GM04504 (cell line): ENCODE measurements around the gene SYNE1.
A peak's percentile ranks its signal among the peaks of the same experiment; 100 is the strongest.
"Not testable (repeated sequence)": the region's sequence is repeated elsewhere in the genome, so short reads cannot be mapped to it uniquely, and the experiment has no call there.

Experiments used
- DNase-seq: peaks from one replicate; pipeline ENCODE4 v3.0.0-alpha.2; 2012; ENCODE audit warnings: low read depth

The SYNE1 gene

DNA sequence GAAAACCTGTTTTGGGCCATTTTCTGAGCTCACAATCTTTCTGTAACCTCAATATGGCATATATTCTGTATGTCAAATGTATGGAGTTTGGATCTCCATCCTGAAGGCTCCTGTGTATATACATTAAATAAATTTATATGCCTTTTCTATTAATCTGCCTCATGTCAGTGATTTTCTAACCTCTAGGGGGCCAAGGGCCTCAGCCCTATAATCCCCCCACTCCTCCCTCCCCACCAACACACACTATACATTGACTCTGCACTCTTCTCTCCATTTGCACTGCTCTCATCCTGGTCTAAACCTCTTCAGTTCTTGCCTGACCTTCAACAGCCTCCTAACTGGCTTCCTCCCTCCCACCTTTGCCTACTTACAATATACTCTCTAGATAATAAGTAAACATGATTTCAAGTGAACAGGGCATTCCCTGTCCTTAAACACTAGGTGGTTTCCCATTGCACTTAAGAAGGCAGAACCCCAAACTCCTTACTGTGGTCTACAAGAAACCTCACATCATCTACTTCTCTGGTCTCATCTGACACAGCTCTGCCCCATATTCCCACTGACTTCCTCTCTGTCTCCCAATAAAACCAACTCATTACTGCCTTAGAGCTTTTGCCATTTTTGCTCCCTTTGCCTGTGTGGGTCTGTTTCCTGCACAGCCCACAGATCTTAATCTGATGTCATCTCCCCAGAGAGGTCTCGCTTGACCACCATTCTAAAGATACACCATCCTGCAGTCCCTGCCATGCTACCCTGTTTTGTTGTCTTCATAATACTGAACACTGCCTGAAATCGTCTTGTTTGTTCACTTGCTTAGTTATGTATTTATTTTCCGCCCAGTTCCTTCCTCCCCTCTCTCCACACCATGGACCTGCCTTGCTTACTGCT lies 213.7 kb downstream of the SYNE1 start:
- no peak for DNase-seq

GRCh38 chr6:152421496-152421895 lies 215.7 kb downstream of the SYNE1 start:
- DNase-seq, result not testable (repeated sequence)

DNA sequence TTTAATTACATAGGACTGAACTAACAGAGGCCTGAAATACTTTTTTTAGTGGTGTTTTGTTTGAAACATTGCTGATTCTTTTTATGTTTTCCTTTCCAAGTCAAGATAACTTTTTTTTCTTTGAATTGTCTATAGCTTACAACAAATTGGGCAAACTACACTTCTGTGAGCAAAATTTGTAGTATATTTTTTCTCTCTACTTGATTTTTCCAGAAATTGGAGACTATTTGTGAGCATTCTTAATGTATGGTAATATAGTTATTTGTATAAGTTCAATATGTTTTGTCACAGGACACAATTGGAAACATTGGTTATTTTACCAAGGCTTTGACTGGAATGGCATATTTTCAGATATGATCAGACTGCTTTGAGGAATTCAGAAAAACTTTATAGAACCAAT lies 216.5 kb downstream of the SYNE1 start:
- DNase-seq, result no peak

DNA sequence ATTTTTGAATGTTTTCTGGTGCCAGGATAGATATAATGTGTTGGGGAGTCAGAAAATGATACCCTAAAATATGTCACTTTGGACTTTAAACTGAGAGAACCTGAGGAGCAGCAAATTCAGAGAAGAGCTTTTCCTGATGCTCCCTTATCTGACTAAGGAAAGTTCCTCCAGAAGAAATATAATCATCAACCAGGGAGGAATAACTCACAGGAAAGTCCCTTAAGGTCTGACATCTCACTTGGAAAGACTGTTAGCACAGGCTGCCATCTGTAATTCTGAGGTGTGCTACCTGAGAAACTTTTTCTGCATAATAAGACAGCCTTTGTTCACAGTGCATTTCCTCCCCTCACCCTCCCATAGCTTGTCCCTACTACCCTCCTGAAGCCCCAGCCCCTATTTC lies 218.6 kb downstream of the SYNE1 start:
- DNase-seq, result no peak

GRCh38 chr6:152416652-152417051 lies 220.5 kb downstream of the SYNE1 start:
- no peak for DNase-seq

DNA sequence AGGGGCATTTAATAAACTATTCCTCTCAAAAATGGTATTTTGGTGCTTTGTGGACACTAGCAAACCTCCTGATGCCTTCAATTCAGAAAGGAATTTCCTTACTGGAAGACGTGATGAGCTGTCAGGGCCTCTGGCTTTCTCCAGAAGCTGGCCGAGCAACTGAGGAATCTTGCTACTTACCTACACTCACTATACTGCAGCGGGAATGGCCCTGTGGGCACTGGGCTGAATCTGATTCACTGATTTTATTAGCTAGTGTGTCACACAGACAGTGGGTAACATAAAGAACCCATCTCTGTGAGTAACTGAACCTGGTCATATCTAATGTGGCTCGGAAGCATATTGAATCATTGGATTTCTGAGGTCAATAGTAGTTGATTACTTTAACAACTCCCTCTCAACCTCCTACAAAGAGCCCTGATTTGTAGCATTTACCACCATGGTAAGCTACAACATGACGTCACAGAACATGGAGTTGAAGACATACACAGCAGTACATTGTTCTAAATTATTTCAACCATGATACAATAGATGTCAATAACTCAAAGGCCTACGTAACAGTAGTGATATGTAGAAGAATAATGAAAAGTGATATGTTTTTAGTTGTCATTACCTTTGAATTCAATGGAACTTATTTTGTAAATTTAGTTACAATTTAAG lies 232.1 kb downstream of the SYNE1 start:
- no peak for DNase-seq

DNA sequence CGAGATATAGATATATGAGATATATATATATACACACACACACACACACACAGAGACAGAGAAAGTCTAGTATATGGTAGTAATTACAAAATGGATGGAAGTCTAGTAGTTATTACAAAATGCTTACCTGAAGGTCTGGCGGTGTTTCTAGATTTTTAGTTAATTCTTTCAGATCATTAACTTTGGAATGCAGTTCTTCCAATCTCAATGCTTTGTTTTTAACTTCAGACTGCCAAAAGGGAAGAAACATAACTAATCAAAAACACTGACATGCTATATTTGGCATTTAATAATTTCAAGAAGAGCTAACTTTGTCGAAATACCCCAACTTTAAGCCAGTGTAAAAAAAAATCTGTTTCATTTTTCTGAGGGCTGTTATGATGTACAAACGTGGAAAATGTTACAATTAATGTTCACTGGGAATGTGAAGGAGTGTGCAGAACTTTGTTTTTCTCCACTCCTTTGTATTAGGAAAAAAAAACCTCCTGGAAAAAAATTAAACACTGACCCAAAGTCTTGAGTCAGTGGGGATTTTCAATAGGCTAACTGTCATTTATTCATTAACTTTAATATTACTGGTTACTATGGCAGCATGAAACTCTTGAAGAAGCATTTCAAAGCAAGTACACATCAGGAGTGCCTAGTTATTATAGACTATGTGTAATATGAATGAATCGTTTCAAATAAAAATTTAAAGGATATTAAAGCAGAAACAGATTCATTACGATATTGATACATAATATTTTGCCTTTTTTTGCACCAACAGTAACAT lies 232.9 kb downstream of the SYNE1 start:
- DNase-seq, result no peak

DNA sequence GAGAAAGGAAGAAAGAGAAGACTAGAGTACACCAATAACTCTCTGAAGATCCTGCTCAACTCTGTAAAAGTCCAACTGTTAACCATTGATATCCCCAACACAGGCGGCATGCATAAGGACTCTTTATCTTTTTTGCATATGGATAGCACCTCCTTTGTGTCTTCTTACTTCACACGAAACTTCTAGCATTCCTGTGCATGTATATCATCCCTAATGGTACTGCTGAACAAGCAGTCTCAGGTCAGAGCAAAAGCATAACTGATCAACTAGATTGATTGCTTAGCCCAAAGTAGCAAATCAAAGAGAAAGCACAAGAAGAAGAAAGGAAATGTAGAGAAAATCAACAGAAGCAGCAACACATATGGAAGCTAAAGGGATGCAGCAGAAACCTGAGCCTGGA lies 234.4 kb downstream of the SYNE1 start:
- DNase-seq, result no peak

GRCh38 chr6:152401978-152402377 lies 235.2 kb downstream of the SYNE1 start:
- peak; percentile 2 for DNase-seq

DNA sequence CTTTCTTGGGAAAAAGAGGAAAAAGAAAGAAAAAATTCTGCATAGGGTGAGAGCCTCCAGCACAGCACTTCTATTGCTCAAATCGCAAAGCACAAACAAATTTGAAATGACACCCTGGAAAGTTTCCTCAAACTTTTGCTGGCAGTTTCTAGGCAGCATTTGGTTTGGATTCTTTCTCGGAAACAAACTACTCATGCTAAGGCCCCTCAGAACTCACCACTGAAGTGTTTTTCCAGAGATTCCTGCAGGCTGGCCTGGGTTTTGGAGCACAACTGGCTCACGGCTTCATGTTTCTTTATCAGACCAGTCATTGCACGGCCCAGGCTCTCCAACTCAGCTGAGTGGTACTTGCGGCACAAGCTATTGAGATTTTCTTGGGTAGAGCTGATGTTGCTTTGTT lies 237.8 kb downstream of the SYNE1 start:
- peak; percentile 4 for DNase-seq

- no peak for DNase-seq
Measured at GRCh38 chr6:152398993-152399392, 238.2 kb downstream of the SYNE1 start.

GRCh38 chr6:152398316-152398715 lies 238.8 kb downstream of the SYNE1 start:
- DNase-seq, result no peak

DNA sequence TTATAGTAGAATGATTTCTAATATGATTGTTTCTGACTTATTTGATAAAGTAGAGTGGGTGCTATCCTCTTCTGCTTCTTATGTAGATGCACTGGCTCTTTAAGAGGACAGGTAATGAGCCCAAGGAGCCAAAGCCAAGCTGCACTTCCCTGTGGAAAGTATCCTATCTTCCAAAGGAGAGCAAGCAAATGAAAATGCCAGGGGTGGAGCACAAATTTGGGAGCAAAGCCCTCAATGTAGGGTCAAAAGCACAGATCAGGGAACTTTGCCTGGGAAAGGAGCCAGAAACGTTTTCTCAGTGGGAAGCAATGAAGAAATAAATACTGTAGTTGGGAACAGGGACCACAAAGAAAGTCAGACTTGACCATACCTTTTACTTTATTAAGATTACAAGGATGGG lies 242.9 kb downstream of the SYNE1 start:
- DNase-seq, result no peak

- DNase-seq, result no peak
Measured at GRCh38 chr6:152391179-152391880, 245.8 kb downstream of the SYNE1 start.

GRCh38 chr6:152387091-152387490 lies 250.1 kb downstream of the SYNE1 start:
- no peak for DNase-seq

DNA sequence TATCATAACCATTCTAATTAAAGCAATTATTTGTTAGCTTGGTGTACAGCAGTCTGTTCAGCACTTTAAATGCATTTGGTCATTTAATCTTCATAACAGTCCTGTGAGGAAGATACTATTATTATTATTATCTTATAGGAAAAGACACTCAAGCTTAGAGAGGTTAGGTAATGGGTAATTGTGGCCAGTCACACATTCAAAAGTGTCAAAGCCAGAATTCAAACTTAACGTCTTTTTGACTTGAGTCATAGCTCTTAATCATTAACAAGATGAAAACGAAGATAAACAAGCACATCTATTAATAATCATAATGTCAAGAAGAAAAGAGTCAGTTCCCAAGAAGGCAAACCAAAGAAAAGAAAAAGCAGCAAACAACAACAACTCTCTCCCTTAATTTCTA lies 251.0 kb downstream of the SYNE1 start:
- no peak for DNase-seq

DNA sequence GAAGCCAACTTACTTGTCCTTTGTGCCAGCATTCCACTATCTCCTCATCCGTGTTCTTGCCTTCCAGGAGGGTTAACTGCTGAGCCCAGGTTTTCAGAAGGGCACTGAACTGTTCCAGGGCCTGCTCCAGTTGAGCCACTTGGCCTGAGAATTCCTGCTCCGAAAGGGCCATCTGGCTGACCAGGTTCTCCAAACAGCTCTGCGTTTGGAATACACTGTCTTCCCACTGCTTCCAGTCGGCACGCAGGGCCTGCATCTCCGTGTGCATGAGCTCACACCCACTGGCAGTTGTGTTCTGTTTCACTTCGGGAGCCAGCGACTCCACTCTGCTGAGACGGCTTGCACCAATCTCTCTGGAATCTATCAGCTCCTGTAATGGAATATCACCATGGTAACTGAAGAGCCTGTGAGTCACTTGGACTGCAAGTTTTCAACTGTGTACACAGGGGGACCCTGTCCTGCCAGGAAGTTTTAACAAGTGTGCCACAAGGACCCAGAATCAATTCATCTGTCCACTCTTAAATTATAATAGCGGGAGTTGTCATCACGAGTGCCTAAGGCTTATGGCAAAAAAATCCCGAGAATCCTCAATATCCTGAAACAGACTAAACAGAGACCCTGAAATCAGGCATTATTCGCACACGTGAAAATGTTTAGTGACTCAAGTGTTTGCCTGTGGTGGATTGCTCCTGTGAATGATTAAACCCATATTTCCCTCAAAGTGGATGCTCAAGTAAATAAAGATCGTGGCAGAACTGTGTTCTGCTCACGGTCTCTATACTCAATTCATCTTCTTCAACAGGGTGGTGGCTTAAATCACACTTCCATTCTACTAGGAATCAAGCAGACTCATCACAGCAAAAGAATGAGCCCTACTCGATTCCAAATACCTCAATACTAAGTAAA lies 255.9 kb downstream of the SYNE1 start:
- DNase-seq, result peak; percentile 92

DNA sequence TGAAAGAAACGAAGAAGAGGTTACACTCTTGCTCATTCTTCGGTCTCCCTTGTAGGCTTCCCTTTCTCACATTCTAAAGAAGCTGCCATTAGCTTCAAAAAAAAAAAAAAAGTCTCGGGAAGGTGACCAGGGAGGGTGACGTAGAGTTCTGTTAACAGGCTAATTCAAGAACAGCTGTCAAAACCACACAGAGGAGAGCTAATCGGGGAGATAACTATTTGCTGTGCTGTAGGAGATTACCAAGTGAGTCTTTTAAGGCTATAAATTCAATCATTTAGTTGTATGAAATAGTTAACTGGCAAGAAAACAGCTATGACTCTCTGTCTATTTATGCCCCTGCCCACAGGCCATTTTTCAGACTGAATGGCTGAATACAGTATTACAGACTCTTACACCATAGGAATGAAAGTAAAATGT lies 256.8 kb downstream of the SYNE1 start:
- peak; percentile 55 for DNase-seq

- DNase-seq, result no peak
Measured at GRCh38 chr6:152379423-152379822, 257.7 kb downstream of the SYNE1 start.

- DNase-seq, result peak; percentile 20
Measured at GRCh38 chr6:152378169-152378568, 259.0 kb downstream of the SYNE1 start.

GRCh38 chr6:152375197-152375596 lies 262.0 kb downstream of the SYNE1 start:
- DNase-seq, result no peak
